Panc1 (cell line): Measurements from ENCODE around the gene DYTN. TPM values are rescaled to one million over a fixed set of nuclear protein-coding genes. Genes with fewer than 3 reads are reported as not detected.

Source experiments
- ATAC-seq: fragments of 200-7000 bp; cut with Tn5 transposase; 2 replicates; pipeline ENCODE4 v1.9.1; 2020; ENCODE audit warnings: mild to moderate bottlenecking, moderate library complexity
- Bru-seq: library from RNA; stranded (reverse); fragments of 400-500 nt; gene quantifications from one replicate; lab custom pipeline; 2021; lab: Mats Ljungman, UMichigan
- BruChase-seq, 2 experiments: library from RNA; stranded (reverse); fragments of 400-500 nt; gene quantifications; one replicate each; lab custom pipeline; 2021; lab: Mats Ljungman, UMichigan
- BruUV-seq: library from RNA; stranded (reverse); fragments of 400-500 nt; replicated peaks from 2 replicates; lab custom pipeline; 2021; lab: Mats Ljungman, UMichigan
- CTCF ChIA-PET: fragments of 300-600 bp; sonication (Branson Sonifier 250); formaldehyde crosslinking; loops from one replicate; lab custom pipeline; 2022; ENCODE audit warnings: antibody characterized with exemption; lab: Charles Lee
- POLR2A ChIA-PET: fragments of 300-600 bp; sonication (Branson Sonifier 250); formaldehyde crosslinking; loops from one replicate; lab custom pipeline; 2022; ENCODE audit warnings: antibody characterized with exemption; lab: Charles Lee
- DNase-seq: peaks from one replicate; pipeline ENCODE4 v3.0.0-alpha.2; 2010; ENCODE audit warnings: low read depth, low spot score
- H3K27ac ChIP-seq: 2 replicates; pipeline ENCODE4 v1.5.1; 2011; ENCODE audit warnings: mild to moderate bottlenecking, low read length, inconsistent platforms
- H3K27me3 ChIP-seq: fragments of 200-500 bp; sonication (Bioruptor generic); 2 replicates; pipeline ENCODE4 v1.6.0; 2014; ENCODE audit warnings: low read length, inconsistent platforms; ENCODE audit not compliant: control insufficient read depth, insufficient read depth
- H3K36me3 ChIP-seq: fragments of 200-500 bp; sonication (Bioruptor generic); 2 replicates; pipeline ENCODE4 v1.5.1; 2014; ENCODE audit warnings: inconsistent platforms, mild to moderate bottlenecking, low read length, moderate library complexity; ENCODE audit not compliant: control insufficient read depth, insufficient read depth
- H3K4me1 ChIP-seq: 2 replicates; pipeline ENCODE4 v1.5.1; 2011; ENCODE audit warnings: inconsistent platforms, mild to moderate bottlenecking, low read length, moderate library complexity; ENCODE audit not compliant: control insufficient read depth, insufficient read depth
- H3K4me3 ChIP-seq, 2 experiments: 2 replicates each; pipeline ENCODE4 v1.5.1; 2011 to 2012; ENCODE audit warnings: low read depth in 2 of 2, low read length in 2 of 2, mild to moderate bottlenecking in 2 of 2, inconsistent platforms in 1 of 2, moderate library complexity in 1 of 2
- H3K9me3 ChIP-seq: fragments of 200-500 bp; sonication (Bioruptor generic); 2 replicates; pipeline ENCODE4 v1.5.1; 2014; ENCODE audit warnings: low read depth, mild to moderate bottlenecking, inconsistent platforms, low read length, moderate library complexity; ENCODE audit not compliant: control insufficient read depth, insufficient read depth
- CTCF ChIP-seq: fragments of 450-650 bp; IDR thresholded peaks from 2 replicates; pipeline ENCODE4 v1.5.1; 2017; ENCODE audit warnings: mild to moderate bottlenecking
- POLR2AphosphoS5 ChIP-seq: IDR thresholded peaks from 2 replicates; pipeline ENCODE4 v1.6.1; 2012; ENCODE audit warnings: mild to moderate bottlenecking, low read depth, low read length, moderate library complexity
- REST ChIP-seq, 2 experiments: IDR thresholded peaks; 2 replicates each; pipeline ENCODE4 v1.6.1; 2011 to 2012; ENCODE audit warnings: low read depth in 2 of 2, control low read depth in 1 of 2, low read length in 1 of 2, mild to moderate bottlenecking in 1 of 2, moderate library complexity in 1 of 2; ENCODE audit not compliant: insufficient read depth in 1 of 2
- SIN3A ChIP-seq: IDR thresholded peaks from 2 replicates; pipeline ENCODE4 v1.6.1; 2012; ENCODE audit warnings: low read depth, mild to moderate bottlenecking, low read length, moderate library complexity, borderline replicate concordance; ENCODE audit not compliant: insufficient read depth
- TCF7L2 ChIP-seq: IDR thresholded peaks from 2 replicates; pipeline ENCODE4 v1.6.1; 2011; ENCODE audit warnings: mild to moderate bottlenecking, low read depth, low read length, inconsistent platforms
- in situ Hi-C: cut with HindIII; loops from 2 replicates; pipeline ENCODE4 v1.10.0; 2016; ENCODE audit warnings: low sequenced_read_pairs, low pct_unique_long_range_greater_than_20kb
- intact Hi-C: fragments of 100-400 bp; cut with micrococcal nuclease; formaldehyde crosslinking; loops from one replicate; pipeline ENCODE4 v1.10.0; 2022; ENCODE audit not compliant: unreplicated experiment
- long read RNA-seq: library from polyadenylated mRNA; unstranded; transcript quantifications from one replicate; pipeline ENCODE4 v2.0.0, GENCODE V29; 2021; ENCODE audit not compliant: unreplicated experiment
- polyA plus RNA-seq: library from polyadenylated mRNA; unstranded; fragments of >200 nt; gene quantifications from one replicate; pipeline ENCODE4 v1.2.1, GENCODE V29; 2012; ENCODE audit warnings: missing spikeins; ENCODE audit not compliant: insufficient read length
- total RNA-seq: library from RNA; stranded (reverse); gene quantifications from one replicate; pipeline ENCODE4 v1.2.1, GENCODE V29; 2021; ENCODE audit not compliant: unreplicated experiment

The DYTN gene
- total RNA-seq, result not detected
- polyA plus RNA-seq, result not detected
- percentile 1 among the genes with signal in this experiment for Bru-seq, nascent RNA
- BruChase-seq, experiment 1, labeled RNA remaining after a 2-hour chase, result percentile 4 among the genes with signal in this experiment
- BruChase-seq, experiment 2, labeled RNA remaining after a 6-hour chase, result percentile 1 among the genes with signal in this experiment
- long read RNA-seq, result 0 reads

GRCh38 chr2:206718296-206718695 is at the start of gene DYTN:
Gene DYTN, minus strand, starts transcription at chr2:206718396. Its CDS starts 117 bp downstream, at chr2:206718279.
- in situ Hi-C loops (no loop called here), intact Hi-C loops (no loop called here)
- ChIA-PET CTCF (no interaction called here), POLR2A (no interaction called here)
- DNase-seq, result no peak
- BruUV-seq, result no TSS peak
- no peak within 1 kb of the TSS for H3K27ac ChIP-seq
- no peak for ATAC-seq
- no peaks in the 10 kb centered on the region for H3K36me3 ChIP-seq
- H3K27me3 ChIP-seq, result no peaks in the 10 kb centered on the region
- no peak within 1 kb of the TSS for H3K4me3 ChIP-seq
- no peaks in the 10 kb centered on the region for H3K9me3 ChIP-seq
- H3K4me1 ChIP-seq, result no peaks in the 10 kb centered on the region; the same call in 1 of the 2 replicates
- TF ChIP-seq CTCF (no peak), SIN3A (no peak), POLR2AphosphoS5 (no peak), TCF7L2 (no peak), REST (IDR thresholded peaks at IDR 0.05; ENCODE audit: insufficient read depth in 1 of 2, low read depth in 2 of 2, low read length in 1 of 2) (no peak)

- Histone ChIP-seq H3K27me3 (peaks cover 10% of the 10 kb centered on the region), H3K4me1 (peaks cover 4% of the 10 kb centered on the region), H3K27ac (peak overlapping the region; percentile 96), H3K4me3 (peak overlapping the region; percentile 71 to 99), H3K36me3 (peaks cover 15% of the 10 kb centered on the region), H3K9me3 (no peaks in the 10 kb centered on the region)
- intact Hi-C loops (no loop called here), in situ Hi-C loops (no loop called here)
- no peak for DNase-seq
- POLR2A ChIA-PET, result interaction anchor here (0.5 to 0.7 kb wide), 2 partner anchors 47 to 763 kb away, joined by 6 to 17 read pairs; partner anchors contain the start of gene CREB1
- CTCF ChIA-PET, result interaction anchor here (0.7 kb wide), 1 partner anchor 68 kb away, joined by 7 read pairs; no protein-coding TSS in a partner anchor
- no peak for ATAC-seq
- TF ChIP-seq REST (IDR thresholded peaks at IDR 0.05; ENCODE audit: insufficient read depth in 1 of 2, low read depth in 2 of 2, low read length in 1 of 2), result no peak
- TF ChIP-seq CTCF, result no peak
- no peak for TF ChIP-seq POLR2AphosphoS5
- no peak for TF ChIP-seq SIN3A
- no peak for TF ChIP-seq TCF7L2
- BruUV-seq, result no TSS peak
Observed at GRCh38 chr2:206766057-206766930, 48.1 kb upstream of the DYTN start.
